ENCODE measurements around the gene DMBX1. TPM values are rescaled to one million over a fixed set of nuclear protein-coding genes. Genes with fewer than 3 reads are reported as not detected.

Gene DMBX1
- total and polyA plus RNA-seq, 9 of the 15 experiments (the other 6 are each of a cell fraction or from before 2014, with no cell fraction given) = 0.25 to 4.3 (median 1.0) TPM

DNA sequence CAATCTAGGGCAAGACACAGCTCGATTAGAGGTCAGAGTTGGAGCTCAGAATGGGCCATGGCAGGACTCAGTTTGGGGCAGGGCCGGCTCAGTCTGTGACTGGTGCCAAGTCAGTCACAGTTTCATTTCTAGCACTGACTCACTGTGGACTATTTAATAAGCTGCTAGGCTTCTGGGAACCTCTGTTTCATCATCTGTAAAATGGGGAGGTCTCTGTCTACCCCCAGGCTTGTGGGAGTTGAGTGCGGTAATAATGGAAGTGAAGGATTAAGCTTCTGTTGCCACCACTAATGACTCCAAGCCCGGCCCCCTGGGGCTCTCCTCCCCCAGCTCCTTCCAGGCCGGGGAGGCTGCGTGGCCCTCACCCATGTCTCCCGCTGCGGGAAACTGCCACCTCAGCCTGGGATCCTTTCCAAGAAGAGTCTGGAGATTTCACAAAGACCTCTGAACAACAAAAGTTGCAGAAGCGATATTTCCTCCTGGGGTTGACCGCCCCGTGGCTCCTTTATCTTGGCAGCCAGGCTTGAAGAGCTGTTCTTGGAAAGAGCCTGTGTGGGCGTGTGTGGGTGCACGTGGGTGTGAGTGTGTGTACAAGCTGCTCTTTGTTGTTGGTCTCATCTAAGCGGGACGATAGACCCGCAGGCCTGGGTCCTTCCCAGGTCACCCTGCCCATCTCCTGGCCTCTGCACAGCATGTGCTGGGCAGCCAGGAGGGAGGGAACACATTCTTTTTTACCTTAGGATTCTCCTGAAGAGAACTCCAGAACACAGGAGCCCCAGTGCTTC, 32.7 kb downstream of the DMBX1 start (continued):
- TF ChIP-seq, protein P1, sequence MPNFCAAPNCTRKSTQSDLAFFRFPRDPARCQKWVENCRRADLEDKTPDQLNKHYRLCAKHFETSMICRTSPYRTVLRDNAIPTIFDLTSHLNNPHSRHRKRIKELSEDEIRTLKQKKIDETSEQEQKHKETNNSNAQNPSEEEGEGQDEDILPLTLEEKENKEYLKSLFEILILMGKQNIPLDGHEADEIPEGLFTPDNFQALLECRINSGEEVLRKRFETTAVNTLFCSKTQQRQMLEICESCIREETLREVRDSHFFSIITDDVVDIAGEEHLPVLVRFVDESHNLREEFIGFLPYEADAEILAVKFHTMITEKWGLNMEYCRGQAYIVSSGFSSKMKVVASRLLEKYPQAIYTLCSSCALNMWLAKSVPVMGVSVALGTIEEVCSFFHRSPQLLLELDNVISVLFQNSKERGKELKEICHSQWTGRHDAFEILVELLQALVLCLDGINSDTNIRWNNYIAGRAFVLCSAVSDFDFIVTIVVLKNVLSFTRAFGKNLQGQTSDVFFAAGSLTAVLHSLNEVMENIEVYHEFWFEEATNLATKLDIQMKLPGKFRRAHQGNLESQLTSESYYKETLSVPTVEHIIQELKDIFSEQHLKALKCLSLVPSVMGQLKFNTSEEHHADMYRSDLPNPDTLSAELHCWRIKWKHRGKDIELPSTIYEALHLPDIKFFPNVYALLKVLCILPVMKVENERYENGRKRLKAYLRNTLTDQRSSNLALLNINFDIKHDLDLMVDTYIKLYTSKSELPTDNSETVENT (CRISPR knock-in tag; IDR thresholded peaks at IDR 0.05) = no peak
- TF ChIP-seq FOXA1 (IDR thresholded peaks at IDR 0.05; ENCODE audit: borderline replicate concordance) (no peak), POU5F1 (IDR thresholded peaks at IDR 0.05; ENCODE audit: borderline replicate concordance, low read depth, low read length, partially characterized antibody) (no peak), ZNF766 (CRISPR knock-in tag; conservative IDR thresholded peaks at IDR 0.05) (peak; percentile 83; the same call in 1 of the 2 replicates), KDM1A (IDR thresholded peaks at IDR 0.05) (peak; percentile 92 to 93), FOS (IDR thresholded peaks at IDR 0.05; ENCODE audit: extremely low read depth, insufficient read length) (no peak), NCOR1 (IDR thresholded peaks at IDR 0.05) (peak; percentile 98), CBX3 (IDR thresholded peaks at IDR 0.05; ENCODE audit: borderline replicate concordance in 1 of 2, low read length in 2 of 2) (peak in 1 of 2 experiments; percentile 48; a peak in 2 of 3 replicates), ZBED1 (IDR thresholded peaks at IDR 0.05) (peak; percentile 22; the same call in 1 of the 2 replicates), GTF2E2 (tag; IDR thresholded peaks at IDR 0.05) (no peak; the same call in 1 of the 2 replicates), HNRNPK (IDR thresholded peaks at IDR 0.05; ENCODE audit: low read depth, low read length, poor library complexity, severe bottlenecking) (no peak), PURB (CRISPR knock-in tag; IDR thresholded peaks at IDR 0.05; ENCODE audit: low read depth) (no peak), ZFP1 (CRISPR knock-in tag; IDR thresholded peaks at IDR 0.05) (no peak), RAD21 (CRISPR knock-in tag; conservative IDR thresholded peaks at IDR 0.05 in 1 of 2, IDR thresholded peaks at IDR 0.05 in 1 of 2) (peak; percentile 12 to 40; a peak in 3 of 4 replicates), POLR3G (IDR thresholded peaks at IDR 0.05; ENCODE audit: extremely low read depth, insufficient read length, insufficient replicate concordance) (no peak), NFRKB (IDR thresholded peaks at IDR 0.05; ENCODE audit: low read depth) (peak; percentile 73; the same call in 1 of the 2 replicates), ZNF121 (CRISPR knock-in tag; conservative IDR thresholded peaks at IDR 0.05) (no peak)
- TF ChIP-seq, protein P2, sequence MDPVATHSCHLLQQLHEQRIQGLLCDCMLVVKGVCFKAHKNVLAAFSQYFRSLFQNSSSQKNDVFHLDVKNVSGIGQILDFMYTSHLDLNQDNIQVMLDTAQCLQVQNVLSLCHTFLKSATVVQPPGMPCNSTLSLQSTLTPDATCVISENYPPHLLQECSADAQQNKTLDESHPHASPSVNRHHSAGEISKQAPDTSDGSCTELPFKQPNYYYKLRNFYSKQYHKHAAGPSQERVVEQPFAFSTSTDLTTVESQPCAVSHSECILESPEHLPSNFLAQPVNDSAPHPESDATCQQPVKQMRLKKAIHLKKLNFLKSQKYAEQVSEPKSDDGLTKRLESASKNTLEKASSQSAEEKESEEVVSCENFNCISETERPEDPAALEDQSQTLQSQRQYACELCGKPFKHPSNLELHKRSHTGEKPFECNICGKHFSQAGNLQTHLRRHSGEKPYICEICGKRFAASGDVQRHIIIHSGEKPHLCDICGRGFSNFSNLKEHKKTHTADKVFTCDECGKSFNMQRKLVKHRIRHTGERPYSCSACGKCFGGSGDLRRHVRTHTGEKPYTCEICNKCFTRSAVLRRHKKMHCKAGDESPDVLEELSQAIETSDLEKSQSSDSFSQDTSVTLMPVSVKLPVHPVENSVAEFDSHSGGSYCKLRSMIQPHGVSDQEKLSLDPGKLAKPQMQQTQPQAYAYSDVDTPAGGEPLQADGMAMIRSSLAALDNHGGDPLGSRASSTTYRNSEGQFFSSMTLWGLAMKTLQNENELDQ (CRISPR knock-in tag; IDR thresholded peaks at IDR 0.05; ENCODE audit: borderline replicate concordance) = no peak
- TF ChIP-seq, protein P3, sequence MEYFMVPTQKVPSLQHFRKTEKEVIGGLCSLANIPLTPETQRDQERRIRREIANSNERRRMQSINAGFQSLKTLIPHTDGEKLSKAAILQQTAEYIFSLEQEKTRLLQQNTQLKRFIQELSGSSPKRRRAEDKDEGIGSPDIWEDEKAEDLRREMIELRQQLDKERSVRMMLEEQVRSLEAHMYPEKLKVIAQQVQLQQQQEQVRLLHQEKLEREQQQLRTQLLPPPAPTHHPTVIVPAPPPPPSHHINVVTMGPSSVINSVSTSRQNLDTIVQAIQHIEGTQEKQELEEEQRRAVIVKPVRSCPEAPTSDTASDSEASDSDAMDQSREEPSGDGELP (CRISPR knock-in tag; IDR thresholded peaks at IDR 0.05; ENCODE audit: borderline replicate concordance) = peak; percentile 84
- TF ChIP-seq, protein P4, sequence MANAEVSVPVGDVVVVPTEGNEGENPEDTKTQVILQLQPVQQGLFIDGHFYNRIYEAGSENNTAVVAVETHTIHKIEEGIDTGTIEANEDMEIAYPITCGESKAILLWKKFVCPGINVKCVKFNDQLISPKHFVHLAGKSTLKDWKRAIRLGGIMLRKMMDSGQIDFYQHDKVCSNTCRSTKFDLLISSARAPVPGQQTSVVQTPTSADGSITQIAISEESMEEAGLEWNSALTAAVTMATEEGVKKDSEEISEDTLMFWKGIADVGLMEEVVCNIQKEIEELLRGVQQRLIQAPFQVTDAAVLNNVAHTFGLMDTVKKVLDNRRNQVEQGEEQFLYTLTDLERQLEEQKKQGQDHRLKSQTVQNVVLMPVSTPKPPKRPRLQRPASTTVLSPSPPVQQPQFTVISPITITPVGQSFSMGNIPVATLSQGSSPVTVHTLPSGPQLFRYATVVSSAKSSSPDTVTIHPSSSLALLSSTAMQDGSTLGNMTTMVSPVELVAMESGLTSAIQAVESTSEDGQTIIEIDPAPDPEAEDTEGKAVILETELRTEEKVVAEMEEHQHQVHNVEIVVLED (CRISPR knock-in tag; IDR thresholded peaks at IDR 0.05) = no peak
